GM12878 (cell line): ENCODE results near the gene SLC6A9.

ENCODE experiments used
- BRCA1 ChIP-seq: IDR thresholded peaks from 2 replicates; pipeline ENCODE4 v1.6.1; 2011; ENCODE audit warnings: low read depth, low read length, improper control_type of control experiment
- CEBPB ChIP-seq, 2 experiments: fragments of 150-350 bp in 1 of 2; IDR thresholded peaks; 2 replicates each; pipeline ENCODE4 v1.6.1; 2012 to 2014; ENCODE audit warnings: low read depth in 2 of 2, low read length in 2 of 2, borderline replicate concordance in 1 of 2, inconsistent platforms in 1 of 2
- POLR2A ChIP-seq: IDR thresholded peaks from 2 replicates; pipeline ENCODE4 v1.6.1; 2011; ENCODE audit warnings: low read depth, mild to moderate bottlenecking, low read length
- SMC3 ChIP-seq: IDR thresholded peaks from 2 replicates; pipeline ENCODE4 v1.6.1; 2011; ENCODE audit warnings: low read length, improper control_type of control experiment, borderline replicate concordance
- USF2 ChIP-seq: IDR thresholded peaks from 2 replicates; pipeline ENCODE4 v1.6.1; 2011; ENCODE audit warnings: low read depth, low read length, improper control_type of control experiment, borderline replicate concordance
- ZBTB11 ChIP-seq: fragments of 450-650 bp; formaldehyde crosslinking; IDR thresholded peaks from 2 replicates; pipeline ENCODE4 v1.5.0; 2022; ENCODE audit warnings: mild to moderate bottlenecking, missing genetic modification characterization

- TF ChIP-seq BRCA1 = no peak
- TF ChIP-seq USF2 = no peak
- TF ChIP-seq ZBTB11 (CRISPR knock-in tag) = no peak
- no peak for TF ChIP-seq POLR2A
- no peak for TF ChIP-seq SMC3
- no peak for TF ChIP-seq CEBPB (IDR thresholded peaks at IDR 0.05; ENCODE audit: borderline replicate concordance in 1 of 2, low read depth in 2 of 2, low read length in 2 of 2)
Measured at GRCh38 chr1:44049839-44050238, 18.6 kb upstream of the SLC6A9 start.
